Mesendoderm (in vitro differentiated cells): ENCODE data around the gene SLC2A11. TPM values are rescaled to one million over a fixed set of nuclear protein-coding genes. Genes with fewer than 3 reads are reported as not detected.

Experiments
- DNase-seq: peaks from one replicate; pipeline ENCODE4 v3.0.0; 2013
- H2AK5ac ChIP-seq: 2 replicates; pipeline ENCODE4 v1.6.1; 2013; ENCODE audit warnings: low read length, inconsistent platforms
- H2BK120ac ChIP-seq: 2 replicates; pipeline ENCODE4 v1.6.1; 2013; ENCODE audit warnings: low read depth, mild to moderate bottlenecking, low read length, moderate library complexity, mixed read lengths
- H2BK15ac ChIP-seq: replicated peaks from 2 replicates; pipeline ENCODE4 v1.6.1; 2013; ENCODE audit warnings: low read depth, mild to moderate bottlenecking, moderate library complexity
- H2BK5ac ChIP-seq: 2 replicates; pipeline ENCODE4 v1.6.1; 2013; ENCODE audit warnings: low read length, inconsistent platforms
- H3K18ac ChIP-seq: 2 replicates; pipeline ENCODE4 v1.6.1; 2013; ENCODE audit warnings: mild to moderate bottlenecking, low read length, mixed read lengths
- H3K23ac ChIP-seq: one replicate; pipeline ENCODE4 v1.6.1; 2013; ENCODE audit warnings: low read length
- H3K27ac ChIP-seq: 2 replicates; pipeline ENCODE4 v1.5.1; 2013; ENCODE audit warnings: low read depth, mild to moderate bottlenecking, inconsistent platforms, low read length, moderate library complexity
- H3K27me3 ChIP-seq: 2 replicates; pipeline ENCODE4 v1.6.1; 2013; ENCODE audit warnings: low read length, control low read depth, mild to moderate bottlenecking, inconsistent platforms; ENCODE audit not compliant: insufficient read depth, poor library complexity
- H3K36me3 ChIP-seq: 2 replicates; pipeline ENCODE4 v1.6.1; 2013; ENCODE audit warnings: low read length, inconsistent platforms; ENCODE audit not compliant: control insufficient read depth, insufficient read depth
- H3K4ac ChIP-seq: one replicate; pipeline ENCODE4 v1.6.1; 2013; ENCODE audit warnings: low read depth, mild to moderate bottlenecking, low read length, moderate library complexity
- H3K4me1 ChIP-seq: 2 replicates; pipeline ENCODE4 v1.6.1; 2013; ENCODE audit warnings: low read depth, low read length, inconsistent platforms; ENCODE audit not compliant: control insufficient read depth
- H3K4me2 ChIP-seq: 2 replicates; pipeline ENCODE4 v1.6.1; 2013; ENCODE audit warnings: low read length
- H3K4me3 ChIP-seq: 2 replicates; pipeline ENCODE4 v1.5.1; 2013; ENCODE audit warnings: mild to moderate bottlenecking, low read length
- H3K56ac ChIP-seq: one replicate; pipeline ENCODE4 v1.6.1; 2013; ENCODE audit warnings: low read length
- H3K79me1 ChIP-seq: 2 replicates; pipeline ENCODE4 v1.6.1; 2013; ENCODE audit warnings: low read length, inconsistent platforms
- H3K79me2 ChIP-seq: 2 replicates; pipeline ENCODE4 v1.6.1; 2013; ENCODE audit warnings: mild to moderate bottlenecking, low read length; ENCODE audit not compliant: control insufficient read depth, insufficient read depth
- H3K9ac ChIP-seq: 2 replicates; pipeline ENCODE4 v1.6.1; 2013; ENCODE audit warnings: low read length, inconsistent platforms
- H4K5ac ChIP-seq: one replicate; pipeline ENCODE4 v1.6.1; 2013; ENCODE audit warnings: low read length
- H4K8ac ChIP-seq: one replicate; pipeline ENCODE4 v1.6.1; 2013; ENCODE audit warnings: low read depth, mild to moderate bottlenecking, control low read depth, low read length, moderate library complexity
- WGBS: extraction: QIAGEN DNeasy Blood & Tissue Kit; methylation state at CpG from one replicate; pipeline ENCODE4 v1.1.7; 2013; ENCODE audit warnings: low lambda C conversion rate, missing lambda C conversion rate; ENCODE audit not compliant: insufficient coverage; ENCODE audit errors: extremely low coverage; 5-methylcytosine and 5-hydroxymethylcytosine counted together
- small RNA-seq: library from polyadenylated mRNA; stranded (forward); fragments of <200 nt; extraction: miRNeasy Mini kit (QIAGEN cat#:217004); gene quantifications from one replicate; pipeline ENCODE3, GENCODE V24; 2013; ENCODE audit not compliant: insufficient read depth

The SLC2A11 gene

GRCh38 chr22:23925020-23925606 lies 67.4 kb downstream of the SLC2A11 start:
- DNase-seq: no peak
- no peak overlapping the region for H4K8ac ChIP-seq
- peaks cover 6% of the 10 kb centered on the region for H3K36me3 ChIP-seq
- no peak overlapping the region for H3K18ac ChIP-seq
- H3K79me2 ChIP-seq: no peaks in the 10 kb centered on the region
- no peak overlapping the region for H3K4me2 ChIP-seq
- H3K27ac ChIP-seq: no peak overlapping the region
- no CpG with 5 or more reads among the region's 6 CpGs for WGBS
- no peak overlapping the region for H3K9ac ChIP-seq
- no peaks in the 10 kb centered on the region for H3K27me3 ChIP-seq
- H4K5ac ChIP-seq: no peak overlapping the region
- no peak overlapping the region for H2BK15ac ChIP-seq
- no peak overlapping the region for H3K4ac ChIP-seq
- no peak overlapping the region for H2AK5ac ChIP-seq
- H3K79me1 ChIP-seq: no peaks in the 10 kb centered on the region
- no peak overlapping the region for H2BK120ac ChIP-seq
- H3K4me3 ChIP-seq: no peak overlapping the region
- no peaks in the 10 kb centered on the region for H3K4me1 ChIP-seq
- H3K56ac ChIP-seq: no peak overlapping the region
- no peak overlapping the region for H2BK5ac ChIP-seq
- H3K23ac ChIP-seq: no peak overlapping the region

GRCh38 chr22:23926561-23926960 lies 68.9 kb downstream of the SLC2A11 start:
- no peak overlapping the region for H3K56ac ChIP-seq
- H3K4me3 ChIP-seq: no peak overlapping the region
- no peak overlapping the region for H4K5ac ChIP-seq
- H3K23ac ChIP-seq: no peak overlapping the region
- WGBS: no CpG with 5 or more reads among the region's 14 CpGs
- no peak overlapping the region for H3K4ac ChIP-seq
- H3K4me2 ChIP-seq: no peak overlapping the region
- no peaks in the 10 kb centered on the region for H3K27me3 ChIP-seq
- H3K27ac ChIP-seq: no peak overlapping the region
- peaks cover 6% of the 10 kb centered on the region for H3K36me3 ChIP-seq
- H3K79me1 ChIP-seq: no peaks in the 10 kb centered on the region
- H2BK15ac ChIP-seq: no peak overlapping the region
- no peak for DNase-seq
- no peak overlapping the region for H4K8ac ChIP-seq
- H2BK5ac ChIP-seq: no peak overlapping the region
- no peak overlapping the region for H2AK5ac ChIP-seq
- no peaks in the 10 kb centered on the region for H3K79me2 ChIP-seq
- no peak overlapping the region for H3K18ac ChIP-seq
- H3K4me1 ChIP-seq: no peaks in the 10 kb centered on the region
- H3K9ac ChIP-seq: no peak overlapping the region
- no peak overlapping the region for H2BK120ac ChIP-seq

Small RNA genes lying within 50 kb of the gene (small RNA-seq; reads per million reads assigned to genes)
- not detected for gene RN7SL268P
